ENCODE results near the gene PRG3. TPM values are rescaled to one million over a fixed set of nuclear protein-coding genes. Genes with fewer than 3 reads are reported as not detected.

PRG3 gene
- total RNA-seq, 1 donor from 2014 or later, result not detected

- DNase-seq, result no peak
Measured at GRCh38 chr11:57336111-57336666, 44.8 kb downstream of the PRG3 start.

- peak; percentile 89 for DNase-seq
Measured at GRCh38 chr11:57335343-57336110, 45.4 kb downstream of the PRG3 start, which contains the start of gene SSRP1. TSS of gene SSRP1 (minus strand) at chr11:57335892. CDS start at chr11:57335121, 771 bp downstream.

- no peak for DNase-seq
Measured at GRCh38 chr11:57335023-57335342, 46.0 kb downstream of the PRG3 start.

GRCh38 chr11:57332694-57333440 lies 48.1 kb downstream of the PRG3 start:
- DNase-seq, result no peak

- DNase-seq, result no peak
Measured at GRCh38 chr11:57331720-57332119, 49.2 kb downstream of the PRG3 start.

GRCh38 chr11:57330029-57330428 lies 50.9 kb downstream of the PRG3 start:
- DNase-seq, result no peak

GRCh38 chr11:57327721-57328120 lies 53.2 kb downstream of the PRG3 start:
- DNase-seq, result no peak

Other genes with a start within 250 kb of the PRG3 start
- 0.05 and 0.34 TPM in 2 replicates for gene LRRC55, start 199.2 kb downstream of the PRG3 start, total RNA-seq
- gene APLNR, start 143.9 kb downstream of the PRG3 start, total RNA-seq, result 3.0 and 19.6 TPM in 2 replicates
- gene TNKS1BP1, start 56.2 kb downstream of the PRG3 start, total RNA-seq, result 74.3 and 79.6 TPM in 2 replicates
- 58.9 and 160 TPM in 2 replicates for gene SSRP1, start 45.3 kb downstream of the PRG3 start, total RNA-seq
- not detected in 2 replicates for gene P2RX3, start 42.8 kb downstream of the PRG3 start, total RNA-seq
- 0.19 TPM in 1 of 2 replicates, not detected in the other for gene PRG2, start 9.5 kb upstream of the PRG3 start, total RNA-seq
- gene SLC43A3, start 46.0 kb upstream of the PRG3 start, total RNA-seq, result 57.7 and 101 TPM in 2 replicates
- 0.14 and 0.51 TPM in 2 replicates for gene RTN4RL2, start 79.4 kb upstream of the PRG3 start, total RNA-seq
- gene SLC43A1, start 134.6 kb upstream of the PRG3 start, total RNA-seq, result 16.7 and 18.4 TPM in 2 replicates
- 28.1 and 39.8 TPM in 2 replicates for gene TIMM10, start 149.6 kb upstream of the PRG3 start, total RNA-seq
- gene SMTNL1, start 156.4 kb upstream of the PRG3 start, total RNA-seq, result not detected in 2 replicates
- 37.4 and 41.5 TPM in 2 replicates for gene UBE2L6, start 186.5 kb upstream of the PRG3 start, total RNA-seq
- gene SERPING1, start 216.5 kb upstream of the PRG3 start, total RNA-seq, result 0.19 and 0.85 TPM in 2 replicates